ACC112 (cell line): ENCODE results near the gene OTOGL.
"Not testable (repeated sequence)": the region's sequence is repeated elsewhere in the genome, so short reads cannot be mapped to it uniquely, and the experiment has no call there.

Source experiments
- H2AFZ ChIP-seq: fragments of 200-600 bp; sonication (generic); one replicate; pipeline ENCODE4 v1.6.0; 2017; ENCODE audit warnings: antibody characterized with exemption, low read length; ENCODE audit not compliant: unreplicated experiment
- H3K27ac ChIP-seq: fragments of 200-600 bp; sonication (generic); 2 replicates; pipeline ENCODE4 v1.5.1; 2014; ENCODE audit warnings: low read depth, mild to moderate bottlenecking, antibody characterized with exemption, low read length, moderate library complexity
- H3K27me3 ChIP-seq: fragments of 200-600 bp; sonication (generic); 2 replicates; pipeline ENCODE4 v1.6.1; 2014; ENCODE audit warnings: mild to moderate bottlenecking, antibody characterized with exemption, low read length, moderate library complexity, mixed read lengths; ENCODE audit not compliant: insufficient read depth
- H3K36me3 ChIP-seq: fragments of 200-600 bp; sonication (generic); 2 replicates; pipeline ENCODE4 v1.6.1; 2016; ENCODE audit warnings: mild to moderate bottlenecking, antibody characterized with exemption, low read length, moderate library complexity, mixed read lengths; ENCODE audit not compliant: insufficient read depth
- H3K4me1 ChIP-seq: fragments of 200-600 bp; sonication (generic); one replicate; pipeline ENCODE4 v1.6.1; 2016; ENCODE audit warnings: low read length, mixed read lengths; ENCODE audit not compliant: insufficient read depth, unreplicated experiment, control insufficient read depth
- H3K4me3 ChIP-seq: fragments of 200-600 bp; sonication (generic); 2 replicates; pipeline ENCODE4 v1.5.1; 2014; ENCODE audit warnings: mild to moderate bottlenecking, low read depth, low read length
- H3K79me2 ChIP-seq: fragments of 200-600 bp; sonication (generic); one replicate; pipeline ENCODE4 v1.6.0; 2016; ENCODE audit warnings: low read length; ENCODE audit not compliant: control insufficient read depth, unreplicated experiment, insufficient read depth

Gene OTOGL

GRCh38 chr12:80299976-80300375 is 200.6 kb downstream of the OTOGL start:
- H3K27ac ChIP-seq = no peak overlapping the region
- no peaks in the 10 kb centered on the region for H3K27me3 ChIP-seq

DNA sequence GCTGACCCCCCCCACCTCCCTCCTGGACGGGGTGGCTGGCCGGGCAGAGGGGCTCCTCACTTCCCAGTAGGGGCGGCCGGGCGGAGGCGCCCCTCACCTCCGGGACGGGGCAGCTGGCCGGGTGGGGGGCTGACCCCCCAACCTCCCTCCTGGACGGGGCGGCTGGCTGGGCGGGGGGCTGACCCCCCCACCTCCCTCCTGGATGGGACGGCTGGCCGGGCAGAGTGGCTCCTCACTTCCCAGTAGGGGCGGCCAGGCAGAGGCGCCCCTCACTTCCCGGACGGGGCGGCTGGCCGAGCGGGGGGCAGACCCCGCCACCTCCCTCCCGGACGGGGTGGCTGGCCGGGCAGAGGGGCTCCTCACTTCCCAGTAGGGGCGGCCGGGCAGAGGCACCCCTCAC is 208.1 kb downstream of the OTOGL start:
- H2AFZ ChIP-seq, H3K4me3 ChIP-seq, H3K36me3 ChIP-seq, H3K79me2 ChIP-seq, H3K27me3 ChIP-seq, H3K4me1 ChIP-seq, H3K27ac ChIP-seq: not testable (repeated sequence)

More at GRCh38 chr12:80299976-80300375, 200.6 kb downstream of the OTOGL start:
- H3K36me3 ChIP-seq = no peaks in the 10 kb centered on the region
- no peaks in the 10 kb centered on the region for H3K79me2 ChIP-seq
- H3K4me1 ChIP-seq = no peaks in the 10 kb centered on the region
- H2AFZ ChIP-seq = no peak overlapping the region
- H3K4me3 ChIP-seq = no peak overlapping the region

DNA sequence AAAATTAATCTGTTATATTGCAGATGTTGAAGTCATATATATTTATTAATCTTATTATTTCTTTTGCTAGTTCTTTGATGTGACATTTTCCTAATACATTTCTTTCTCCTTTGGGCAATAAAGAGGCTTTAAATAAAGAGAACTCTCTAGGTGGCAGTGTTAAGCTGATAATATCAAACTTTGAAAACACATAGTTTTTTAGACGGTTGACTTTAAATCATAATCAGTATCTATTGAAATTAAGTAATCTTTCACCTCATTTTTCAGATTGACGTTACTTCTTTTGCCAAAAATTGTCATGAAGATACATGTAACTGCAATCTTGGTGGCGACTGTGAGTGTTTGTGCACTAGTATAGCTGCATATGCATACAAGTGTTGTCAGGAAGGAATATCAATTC is 213.9 kb downstream of the OTOGL start:
- Histone ChIP-seq H3K27ac (no peak overlapping the region), H3K27me3 (no peaks in the 10 kb centered on the region), H2AFZ (no peak overlapping the region)

DNA sequence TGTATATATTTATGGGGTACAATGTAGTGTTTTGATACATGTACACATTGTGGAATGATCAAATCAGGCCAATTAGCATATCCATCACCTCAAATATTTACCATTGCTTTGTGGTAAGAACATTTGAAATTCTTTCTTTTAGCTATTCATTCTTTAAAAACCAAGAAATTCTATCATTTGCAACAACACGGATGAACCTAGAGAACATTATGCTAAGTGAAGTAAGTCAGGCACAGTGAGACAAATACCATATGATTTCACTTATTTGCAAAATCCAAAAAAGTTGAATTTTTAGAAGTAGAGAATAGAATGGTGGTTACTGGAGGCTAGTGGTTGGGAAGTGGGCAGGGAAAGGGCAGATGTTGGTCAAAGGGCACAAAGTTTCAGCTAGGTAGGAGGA is 215.4 kb downstream of the OTOGL start:
- no peak overlapping the region for H3K27ac ChIP-seq
- H3K36me3 ChIP-seq = no peaks in the 10 kb centered on the region
- H3K4me1 ChIP-seq = no peaks in the 10 kb centered on the region
- no peak overlapping the region for H2AFZ ChIP-seq
- no peaks in the 10 kb centered on the region for H3K79me2 ChIP-seq
- H3K4me3 ChIP-seq = no peak overlapping the region
- H3K27me3 ChIP-seq = no peaks in the 10 kb centered on the region

More for the DNA sequence above, 213.9 kb downstream of the OTOGL start:
- no peak overlapping the region for H3K4me3 ChIP-seq
- no peaks in the 10 kb centered on the region for H3K4me1 ChIP-seq
- H3K36me3 ChIP-seq = no peaks in the 10 kb centered on the region
- no peaks in the 10 kb centered on the region for H3K79me2 ChIP-seq

GRCh38 chr12:80316222-80316621 is 216.9 kb downstream of the OTOGL start:
- Histone ChIP-seq H3K36me3 (no peaks in the 10 kb centered on the region), H2AFZ (no peak overlapping the region), H3K27me3 (no peaks in the 10 kb centered on the region), H3K27ac (no peak overlapping the region), H3K4me3 (no peak overlapping the region), H3K4me1 (no peaks in the 10 kb centered on the region), H3K79me2 (no peaks in the 10 kb centered on the region)

- H3K36me3 ChIP-seq = no peaks in the 10 kb centered on the region
- no peaks in the 10 kb centered on the region for H3K27me3 ChIP-seq
- no peak overlapping the region for H2AFZ ChIP-seq
- H3K79me2 ChIP-seq = no peaks in the 10 kb centered on the region
- no peak overlapping the region for H3K4me3 ChIP-seq
- peaks cover 6% of the 10 kb centered on the region for H3K4me1 ChIP-seq
- H3K27ac ChIP-seq = no peak overlapping the region
Measured at GRCh38 chr12:80317307-80317706, 218.0 kb downstream of the OTOGL start.

- H3K27ac ChIP-seq = no peak overlapping the region
- H3K4me1 ChIP-seq = peaks cover 6% of the 10 kb centered on the region
- H3K4me3 ChIP-seq = no peak overlapping the region
- H3K36me3 ChIP-seq = no peaks in the 10 kb centered on the region
- no peaks in the 10 kb centered on the region for H3K79me2 ChIP-seq
- no peak overlapping the region for H2AFZ ChIP-seq
- H3K27me3 ChIP-seq = no peaks in the 10 kb centered on the region
Measured at GRCh38 chr12:80317899-80318298, 218.6 kb downstream of the OTOGL start.

- Histone ChIP-seq H2AFZ (no peak overlapping the region), H3K4me1 (peaks cover 6% of the 10 kb centered on the region), H3K27ac (no peak overlapping the region), H3K36me3 (no peaks in the 10 kb centered on the region), H3K27me3 (no peaks in the 10 kb centered on the region), H3K79me2 (no peaks in the 10 kb centered on the region), H3K4me3 (no peak overlapping the region)
Measured at GRCh38 chr12:80320121-80320678, 220.9 kb downstream of the OTOGL start.

DNA sequence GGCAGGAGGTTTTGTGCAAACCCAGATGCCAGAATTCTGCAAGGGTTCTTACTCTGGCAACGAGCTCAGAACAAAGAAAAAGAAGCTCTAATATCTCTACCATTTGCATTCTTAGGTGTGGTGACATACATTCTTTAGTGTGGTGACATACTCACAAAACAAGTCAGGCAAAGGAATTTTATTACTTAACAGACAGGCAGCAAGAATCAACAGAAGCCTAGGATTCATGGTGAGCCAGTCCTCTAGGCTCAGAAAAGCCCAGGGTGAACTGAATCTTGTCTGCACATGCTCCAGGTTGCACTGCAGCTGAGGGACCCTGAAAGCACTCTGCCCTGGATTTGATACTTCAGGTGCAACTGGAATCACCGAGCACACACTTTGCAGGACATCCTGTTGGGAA is 222.3 kb downstream of the OTOGL start:
- H2AFZ ChIP-seq = no peak overlapping the region
- no peaks in the 10 kb centered on the region for H3K36me3 ChIP-seq
- H3K79me2 ChIP-seq = no peaks in the 10 kb centered on the region
- H3K27me3 ChIP-seq = no peaks in the 10 kb centered on the region
- peaks cover 6% of the 10 kb centered on the region for H3K4me1 ChIP-seq
- no peak overlapping the region for H3K4me3 ChIP-seq
- no peak overlapping the region for H3K27ac ChIP-seq

- Histone ChIP-seq H3K4me3 (no peak overlapping the region), H3K4me1 (peaks cover 6% of the 10 kb centered on the region), H3K27ac (no peak overlapping the region), H3K79me2 (no peaks in the 10 kb centered on the region), H2AFZ (peak overlapping the region; percentile 59), H3K27me3 (no peaks in the 10 kb centered on the region), H3K36me3 (no peaks in the 10 kb centered on the region)
Measured at GRCh38 chr12:80325167-80325959, 226.0 kb downstream of the OTOGL start.

GRCh38 chr12:80332827-80333226 is 233.5 kb downstream of the OTOGL start:
- H3K36me3 ChIP-seq = no peaks in the 10 kb centered on the region
- no peaks in the 10 kb centered on the region for H3K27me3 ChIP-seq
- H3K4me3 ChIP-seq = no peak overlapping the region
- H3K4me1 ChIP-seq = no peaks in the 10 kb centered on the region
- H2AFZ ChIP-seq = no peak overlapping the region
- H3K27ac ChIP-seq = no peak overlapping the region
- no peaks in the 10 kb centered on the region for H3K79me2 ChIP-seq
